ENCODE data around the gene PDE6A. TPM values are rescaled to one million over a fixed set of nuclear protein-coding genes. Genes with fewer than 3 reads are reported as not detected.

PDE6A gene
- total and polyA plus RNA-seq, 9 donors: 0.05 to 0.68 (median 0.15) TPM

- no peaks in the 10 kb centered on the region for H3K36me3 ChIP-seq
- no peaks in the 10 kb centered on the region for H3K27me3 ChIP-seq
- WGBS, 3 donors: 90 to 92% (median 91%) methylated on average over 2 of the region's 2 CpGs
- TF ChIP-seq EP300 (IDR thresholded peaks at IDR 0.05) (no peak), POLR2A (IDR thresholded peaks at IDR 0.05) (no peak), CTCF (IDR thresholded peaks at IDR 0.05) (no peak)
- H3K27ac ChIP-seq: no peak overlapping the region
- H3K4me1 ChIP-seq (ENCODE audit: insufficient read depth): no peaks in the 10 kb centered on the region
- intact Hi-C loops (cut with DNase I): loop anchor here in 1 of 4 donors (2.0 kb wide), 1 partner anchor 35 kb away; no protein-coding TSS in a partner anchor
- DNase-seq: no peak
- no peaks in the 10 kb centered on the region for H3K9me3 ChIP-seq
- H3K4me3 ChIP-seq: no peak overlapping the region
Measured at GRCh38 chr5:149901511-149901910, 43.1 kb downstream of the PDE6A start.

- WGBS, 3 donors: 43 to 56% (median 46%) methylated on average over 2 of the region's 2 CpGs
- TF ChIP-seq POLR2A (IDR thresholded peaks at IDR 0.05) (no peak), CTCF (IDR thresholded peaks at IDR 0.05) (no peak), EP300 (IDR thresholded peaks at IDR 0.05) (no peak)
- DNase-seq: no peak
- no peaks in the 10 kb centered on the region for H3K36me3 ChIP-seq
- no peaks in the 10 kb centered on the region for H3K9me3 ChIP-seq
- H3K27ac ChIP-seq: no peak overlapping the region
- no peaks in the 10 kb centered on the region for H3K4me1 ChIP-seq (ENCODE audit: insufficient read depth)
- H3K27me3 ChIP-seq: no peaks in the 10 kb centered on the region
- intact Hi-C loops (cut with DNase I): loop anchor here in 1 of 4 donors (2.0 kb wide), 1 partner anchor 34 kb away; no protein-coding TSS in a partner anchor
- H3K4me3 ChIP-seq: no peak overlapping the region
Measured at GRCh38 chr5:149900390-149900789, 44.2 kb downstream of the PDE6A start.

GRCh38 chr5:149898811-149899210, 45.8 kb downstream of the PDE6A start:
- intact Hi-C loops (cut with DNase I): no loop called here
- H3K36me3 ChIP-seq: no peaks in the 10 kb centered on the region
- H3K27ac ChIP-seq: no peak overlapping the region
- H3K27me3 ChIP-seq: no peaks in the 10 kb centered on the region
- no peaks in the 10 kb centered on the region for H3K4me1 ChIP-seq (ENCODE audit: insufficient read depth)
- DNase-seq: no peak
- no peak overlapping the region for H3K4me3 ChIP-seq
- 93 to 100% (median 97%) methylated on average over 1 of the region's 1 CpG for whole genome bisulfite sequencing, 3 donors
- no peaks in the 10 kb centered on the region for H3K9me3 ChIP-seq
- no peak for TF ChIP-seq CTCF (IDR thresholded peaks at IDR 0.05)
- TF ChIP-seq POLR2A (IDR thresholded peaks at IDR 0.05): no peak
- no peak for TF ChIP-seq EP300 (IDR thresholded peaks at IDR 0.05)

- no peaks in the 10 kb centered on the region for H3K4me1 ChIP-seq (ENCODE audit: insufficient read depth)
Measured at GRCh38 chr5:149895416-149896345, 48.9 kb downstream of the PDE6A start.

More at GRCh38 chr5:149895416-149896345, 48.9 kb downstream of the PDE6A start:
- intact Hi-C loops (cut with DNase I): no loop called here
- Histone ChIP-seq H3K36me3 (no peaks in the 10 kb centered on the region), H3K27ac (no peak overlapping the region), H3K27me3 (no peaks in the 10 kb centered on the region), H3K9me3 (no peaks in the 10 kb centered on the region), H3K4me3 (no peak overlapping the region)
- DNase-seq: no peak
- 19 to 30% (median 22%) methylated on average over 7 of the region's 7 CpGs for WGBS, 3 donors
- TF ChIP-seq POLR2A (IDR thresholded peaks at IDR 0.05) (no peak), EP300 (IDR thresholded peaks at IDR 0.05) (no peak), CTCF (IDR thresholded peaks at IDR 0.05) (no peak)

All from ovary (tissue), 9 donors.